ENCODE measurements around the gene SHC1.

SHC1 gene

GRCh38 chr1:155016231-155016831 is 45.8 kb upstream of the SHC1 start:
- TF ChIP-seq CTCF (IDR thresholded peaks at IDR 0.05; ENCODE audit: insufficient read depth, low read length, missing control alignments) = no peak
- CTCF ChIA-PET = interaction anchor here (0.9 to 10.5 kb wide), 23 partner anchors 12 to 553 kb away, joined by 3 to 244 read pairs (median 7); partner anchors contain the start of genes DCST1, DCST2, FLAD1 and LENEP

GRCh38 chr1:155015527-155016230 is 45.1 kb upstream of the SHC1 start:
- ChIA-PET CTCF (interaction anchor here (0.6 to 10.5 kb wide), 16 partner anchors 12 to 346 kb away, joined by 3 to 244 read pairs (median 4); partner anchors contain the start of genes LENEP, PBXIP1, PYGO2 and ZBTB7B), POLR2A (interaction anchor here (0.8 kb wide), 1 partner anchor 54 kb away, joined by 5 read pairs; the partner anchor contains the start of gene PYGO2)
- no peak for TF ChIP-seq CTCF (IDR thresholded peaks at IDR 0.05; ENCODE audit: insufficient read depth, low read length, missing control alignments)
- H3K4me3 ChIP-seq (ENCODE audit: low read depth, low read length) = no peak overlapping the region
- DNase-seq (ENCODE audit: low read depth, low spot score) = no peak

More at GRCh38 chr1:155016231-155016831, 45.8 kb upstream of the SHC1 start:
- POLR2A ChIA-PET = interaction anchor here (1.6 kb wide), 1 partner anchor 46 kb away, joined by 6 read pairs; the partner anchor contains the start of gene SHC1
- DNase-seq (ENCODE audit: low read depth, low spot score) = no peak
- H3K4me3 ChIP-seq (ENCODE audit: low read depth, low read length) = no peak overlapping the region

- TF ChIP-seq CTCF (IDR thresholded peaks at IDR 0.05; ENCODE audit: insufficient read depth, low read length, missing control alignments) = no peak
- DNase-seq (ENCODE audit: low read depth, low spot score) = no peak
- no peak overlapping the region for H3K4me3 ChIP-seq (ENCODE audit: low read depth, low read length)
- POLR2A ChIA-PET = interaction anchor here (0.8 to 1.1 kb wide), 2 partner anchors 53 to 70 kb away, joined by 4 to 5 read pairs; partner anchors contain the start of gene PYGO2
- CTCF ChIA-PET = interaction anchor here (1.0 to 10.5 kb wide), 9 partner anchors 14 to 75 kb away, joined by 3 to 244 read pairs (median 4); partner anchors contain the start of genes LENEP, PBXIP1, PYGO2 and ZBTB7B
Measured at GRCh38 chr1:155014709-155015508, 44.4 kb upstream of the SHC1 start.

- no peak for TF ChIP-seq CTCF (IDR thresholded peaks at IDR 0.05; ENCODE audit: insufficient read depth, low read length, missing control alignments)
- CTCF ChIA-PET = interaction anchor here (0.7 to 10.5 kb wide), 6 partner anchors 8 to 71 kb away, joined by 3 to 244 read pairs (median 3); partner anchors contain the start of genes LENEP, SHC1 and ZBTB7B
- H3K4me3 ChIP-seq (ENCODE audit: low read depth, low read length) = no peak overlapping the region
- POLR2A ChIA-PET = no interaction called here
- DNase-seq (ENCODE audit: low read depth, low spot score) = no peak
Measured at GRCh38 chr1:155013632-155014031, 43.1 kb upstream of the SHC1 start.

- H3K4me3 ChIP-seq (ENCODE audit: low read depth, low read length) = no peak overlapping the region
- ChIA-PET POLR2A (no interaction called here), CTCF (interaction anchor here (0.7 to 2.0 kb wide), 8 partner anchors 9 to 79 kb away, joined by 3 to 6 read pairs (median 3); partner anchors contain the start of gene SHC1)
- DNase-seq (ENCODE audit: low read depth, low spot score) = no peak
- no peak for TF ChIP-seq CTCF (IDR thresholded peaks at IDR 0.05; ENCODE audit: insufficient read depth, low read length, missing control alignments)
Measured at GRCh38 chr1:155012776-155013602, 42.4 kb upstream of the SHC1 start.
